WI38 (cell line): ENCODE results near the gene CPA2.

Source experiments
- H3K4me3 ChIP-seq: 2 replicates; pipeline ENCODE4 v1.5.1; 2011; ENCODE audit warnings: low read depth, mild to moderate bottlenecking, control low read depth, low read length
- TF ChIP-seq, protein P1 (sequence below): IDR thresholded peaks from 2 replicates; pipeline ENCODE4 v1.5.1; 2012; ENCODE audit warnings: low read depth, mild to moderate bottlenecking, control low read depth, low read length

Gene CPA2

DNA sequence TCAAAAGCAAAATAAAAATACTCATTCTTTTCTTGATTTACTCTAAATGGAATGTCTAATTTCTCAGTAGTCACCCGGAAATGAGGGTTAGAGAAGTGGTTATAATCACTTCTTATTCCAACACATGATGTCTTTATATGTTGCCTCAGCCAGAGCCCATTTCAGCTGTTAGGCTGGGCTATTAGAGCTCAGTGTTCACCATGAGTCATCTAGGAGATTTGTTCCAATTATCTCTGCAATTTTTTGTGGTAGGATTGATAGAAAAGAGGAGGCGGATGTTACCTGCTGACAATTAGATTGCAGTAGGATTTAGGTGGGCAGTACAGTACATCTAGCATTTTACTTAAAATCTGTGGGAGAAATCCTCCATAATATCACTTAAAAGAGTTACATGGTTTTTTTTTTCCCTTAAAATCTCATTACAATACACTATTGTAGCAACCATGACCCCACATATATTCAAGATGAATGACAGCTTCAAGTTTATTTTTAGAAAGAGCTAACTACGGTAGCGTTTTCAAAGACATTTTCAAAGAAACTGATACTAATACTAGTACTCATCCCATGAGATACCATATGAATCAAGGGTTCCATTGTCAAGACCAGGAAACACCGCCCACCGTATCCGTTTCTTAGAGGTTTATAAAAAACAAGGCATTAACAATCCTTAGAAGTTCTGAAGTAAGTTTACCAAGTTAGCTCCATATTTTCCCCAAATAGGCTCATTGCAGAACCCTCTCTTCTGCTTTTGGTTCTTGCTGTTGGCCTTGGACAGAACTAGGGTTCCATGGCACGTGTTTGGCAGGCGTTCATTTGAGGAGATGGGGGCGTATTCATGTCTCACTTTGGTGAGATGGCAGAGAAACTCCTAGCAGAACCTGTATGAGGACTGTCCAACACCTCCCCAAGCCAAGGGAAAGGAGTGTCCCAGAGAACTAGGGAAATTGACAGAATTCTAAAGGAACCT, 10.4 kb downstream of the CPA2 start:
- TF ChIP-seq, protein P1, sequence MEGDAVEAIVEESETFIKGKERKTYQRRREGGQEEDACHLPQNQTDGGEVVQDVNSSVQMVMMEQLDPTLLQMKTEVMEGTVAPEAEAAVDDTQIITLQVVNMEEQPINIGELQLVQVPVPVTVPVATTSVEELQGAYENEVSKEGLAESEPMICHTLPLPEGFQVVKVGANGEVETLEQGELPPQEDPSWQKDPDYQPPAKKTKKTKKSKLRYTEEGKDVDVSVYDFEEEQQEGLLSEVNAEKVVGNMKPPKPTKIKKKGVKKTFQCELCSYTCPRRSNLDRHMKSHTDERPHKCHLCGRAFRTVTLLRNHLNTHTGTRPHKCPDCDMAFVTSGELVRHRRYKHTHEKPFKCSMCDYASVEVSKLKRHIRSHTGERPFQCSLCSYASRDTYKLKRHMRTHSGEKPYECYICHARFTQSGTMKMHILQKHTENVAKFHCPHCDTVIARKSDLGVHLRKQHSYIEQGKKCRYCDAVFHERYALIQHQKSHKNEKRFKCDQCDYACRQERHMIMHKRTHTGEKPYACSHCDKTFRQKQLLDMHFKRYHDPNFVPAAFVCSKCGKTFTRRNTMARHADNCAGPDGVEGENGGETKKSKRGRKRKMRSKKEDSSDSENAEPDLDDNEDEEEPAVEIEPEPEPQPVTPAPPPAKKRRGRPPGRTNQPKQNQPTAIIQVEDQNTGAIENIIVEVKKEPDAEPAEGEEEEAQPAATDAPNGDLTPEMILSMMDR, result no peak
- no peak overlapping the region for H3K4me3 ChIP-seq

DNA sequence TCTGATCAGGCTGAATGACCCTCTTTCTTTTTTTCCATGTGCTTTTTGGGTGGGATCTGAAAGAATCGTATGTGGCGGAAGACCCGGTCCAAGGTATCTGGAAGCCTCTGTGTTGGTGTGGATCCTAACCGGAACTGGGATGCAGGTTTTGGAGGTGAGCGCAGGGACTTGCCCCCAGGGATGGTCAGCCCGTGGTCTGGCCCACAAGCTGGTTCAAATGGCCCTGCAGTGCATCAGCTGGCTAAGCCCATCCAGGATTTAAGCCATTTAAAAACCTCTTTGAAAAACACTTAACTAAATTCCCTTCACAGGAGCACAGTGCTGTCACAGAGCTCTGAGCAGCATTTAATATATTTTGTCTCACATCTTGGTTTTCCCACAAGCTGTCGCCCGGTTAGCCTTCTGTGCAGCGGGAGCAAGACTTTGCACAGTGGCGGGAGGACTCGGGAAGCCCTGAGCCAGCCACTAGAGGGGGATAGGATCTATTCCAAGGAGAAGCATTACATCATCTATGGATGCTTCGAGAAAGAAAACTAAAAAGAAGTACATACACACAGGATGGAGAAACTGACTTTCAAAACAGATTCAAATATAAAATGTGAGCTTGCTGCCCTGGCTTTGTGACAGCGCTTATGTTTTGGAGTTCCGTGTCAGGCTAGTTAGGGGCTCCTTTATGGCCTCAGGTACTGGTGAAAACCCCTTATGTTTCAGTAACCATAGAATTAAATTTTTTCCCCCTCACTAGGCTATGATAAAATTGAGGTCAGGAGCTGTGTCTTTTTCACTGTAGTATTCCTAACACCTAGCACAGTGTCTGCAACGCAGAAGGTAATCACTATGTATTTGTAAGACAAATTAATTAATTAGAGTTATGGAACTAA, 11.3 kb downstream of the CPA2 start:
- TF ChIP-seq, protein P1, result peak; percentile 67
- no peak overlapping the region for H3K4me3 ChIP-seq

DNA sequence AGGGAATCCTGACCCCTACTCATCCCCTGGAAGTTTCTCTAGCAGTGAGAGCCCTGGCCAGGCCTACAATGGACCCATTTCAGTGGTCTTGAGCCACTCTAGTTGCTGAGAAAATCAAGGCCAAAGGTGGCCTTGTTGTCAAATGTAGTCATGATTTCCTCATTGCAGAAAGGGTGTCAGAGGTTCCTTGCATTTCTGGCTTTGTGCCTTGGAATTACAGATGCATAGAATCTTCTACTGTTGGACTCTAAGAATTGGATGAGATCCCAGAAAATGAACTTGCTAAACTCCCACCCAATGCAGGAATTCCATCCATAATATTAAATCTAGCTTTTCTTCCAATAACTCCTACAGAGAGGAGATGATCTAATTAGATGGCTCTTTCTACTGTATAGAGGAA, 12.2 kb downstream of the CPA2 start:
- TF ChIP-seq, protein P1, result no peak
- no peak overlapping the region for H3K4me3 ChIP-seq

DNA sequence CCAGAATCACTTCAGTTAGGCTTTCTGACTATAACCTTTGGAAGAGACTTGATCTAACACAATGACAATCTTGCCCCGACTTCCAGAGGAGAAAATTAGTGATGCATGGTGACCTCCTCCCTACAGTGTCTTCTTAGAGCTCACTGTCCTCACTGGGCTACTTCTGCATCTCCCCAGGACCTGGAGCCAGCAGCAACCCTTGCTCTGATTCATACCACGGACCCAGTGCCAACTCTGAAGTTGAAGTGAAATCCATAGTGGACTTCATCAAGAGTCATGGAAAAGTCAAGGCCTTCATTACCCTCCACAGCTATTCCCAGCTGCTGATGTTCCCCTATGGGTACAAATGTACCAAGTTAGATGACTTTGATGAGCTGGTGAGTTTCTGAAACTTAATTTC, 12.6 kb downstream of the CPA2 start:
- TF ChIP-seq, protein P1, result no peak

DNA sequence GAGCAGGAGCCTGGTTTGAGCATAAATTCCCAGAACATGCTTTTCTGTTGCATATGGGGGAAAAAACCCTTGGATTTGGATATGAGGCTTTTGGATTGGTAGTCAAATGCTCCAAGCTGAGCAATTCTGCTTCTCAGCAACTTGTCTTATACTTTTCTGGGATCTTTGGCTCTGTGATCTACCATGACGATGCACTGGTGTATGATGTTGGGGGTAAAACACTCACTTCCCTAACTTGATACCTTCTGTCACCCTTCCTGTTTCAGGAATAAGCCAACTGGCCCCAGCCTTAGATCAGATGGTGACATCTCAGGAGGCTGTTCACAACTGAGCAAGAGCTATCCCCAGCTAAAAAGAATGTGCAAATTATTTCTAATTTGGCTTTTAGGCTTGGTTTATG, 13.2 kb downstream of the CPA2 start:
- TF ChIP-seq, protein P1, result no peak
- no peak overlapping the region for H3K4me3 ChIP-seq

More for the DNA sequence above, 12.6 kb downstream of the CPA2 start:
- H3K4me3 ChIP-seq, result no peak overlapping the region

DNA sequence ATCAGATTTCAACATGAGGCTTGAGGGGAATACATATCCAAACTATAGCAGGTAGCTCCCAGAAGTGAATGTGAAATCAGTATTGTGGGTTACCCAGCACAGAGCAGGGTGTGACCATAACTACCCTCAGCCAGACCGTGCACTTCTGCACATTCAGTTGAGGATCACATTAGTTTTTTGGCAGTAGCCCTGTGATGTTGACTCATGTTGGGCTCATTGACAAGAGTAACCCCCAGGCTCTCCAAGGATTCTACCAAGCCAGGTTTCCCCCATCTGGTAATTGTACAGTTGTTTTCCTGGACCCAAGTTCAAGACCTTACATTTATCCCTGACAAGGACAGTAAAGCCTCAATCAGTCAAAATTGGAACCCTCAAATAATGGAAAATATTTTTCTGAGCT, 14.6 kb downstream of the CPA2 start:
- H3K4me3 ChIP-seq, result no peak overlapping the region
- TF ChIP-seq, protein P1, result no peak
